K562 (cell line): ENCODE results near the gene OCEL1. TPM values are rescaled to one million over a fixed set of nuclear protein-coding genes. Genes with fewer than 3 reads are reported as not detected.

ENCODE experiments used
- ATF1 ChIP-seq, 2 experiments: fragments of 450-650 bp in 1 of 2; IDR thresholded peaks; 2 replicates each; pipeline ENCODE4 v1.6.1; 2016; ENCODE audit warnings: missing compliant biosample characterization in 1 of 2, missing genetic modification characterization in 1 of 2
- CTCF ChIP-seq, 3 experiments: IDR thresholded peaks in 2 of 3; conservative IDR thresholded peaks in 1 of 3; 2 replicates each; pipeline ENCODE4 v1.5.1; 2011 to 2012; ENCODE audit warnings: low read length in 3 of 3, mild to moderate bottlenecking in 3 of 3, control low read depth in 2 of 3, improper control_type of control experiment in 1 of 3, inconsistent platforms in 1 of 3, low read depth in 1 of 3, mixed read lengths in 1 of 3, moderate library complexity in 1 of 3; ENCODE audit not compliant: insufficient read depth in 2 of 3
- GABPA ChIP-seq: fragments of 200-800 bp; sonication (Bioruptor generic); conservative IDR thresholded peaks from 2 replicates; pipeline ENCODE4 v1.6.1; 2016; ENCODE audit warnings: low read depth, missing genetic modification characterization, missing compliant biosample characterization
- KLF1 ChIP-seq: fragments of 450-650 bp; IDR thresholded peaks from 2 replicates; pipeline ENCODE4 v1.6.1; 2016; ENCODE audit warnings: missing genetic modification characterization, missing compliant biosample characterization
- L3MBTL2 ChIP-seq: fragments of 450-650 bp; IDR thresholded peaks from 2 replicates; pipeline ENCODE4 v1.6.1; 2016; ENCODE audit warnings: mild to moderate bottlenecking, moderate library complexity
- PHF20 ChIP-seq: fragments of 450-650 bp; IDR thresholded peaks from 2 replicates; pipeline ENCODE4 v1.6.1; 2018; ENCODE audit not compliant: partially characterized antibody
- POLR2AphosphoS5 ChIP-seq: IDR thresholded peaks from 2 replicates; pipeline ENCODE4 v1.6.1; 2011; ENCODE audit warnings: mild to moderate bottlenecking, low read depth, low read length, moderate library complexity; ENCODE audit not compliant: control insufficient read depth, insufficient read depth
- TFAM ChIP-seq: fragments of 250-450 bp; sonication (Bioruptor Pico); conservative IDR thresholded peaks from 2 replicates; pipeline ENCODE4 v1.5.0; 2021; ENCODE audit warnings: mild to moderate bottlenecking, moderate library complexity
- ZBTB9 ChIP-seq: fragments of 450-650 bp; formaldehyde crosslinking; IDR thresholded peaks from 2 replicates; pipeline ENCODE4 v1.4.0; 2020; ENCODE audit warnings: mild to moderate bottlenecking, moderate library complexity
- ZNF766 ChIP-seq: fragments of 200-800 bp; sonication (Bioruptor generic); conservative IDR thresholded peaks from 2 replicates; pipeline ENCODE4 v1.6.1; 2016; ENCODE audit warnings: missing genetic modification characterization, missing compliant biosample characterization
- polyA plus RNA-seq, 8 experiments: library from polyadenylated mRNA; depleted of rRNA in 4 of 8; stranded (reverse) in 5 of 8; unstranded in 3 of 8; fragments of >200 nt; fragmentation: Nextera tagmentation in 2 of 8; fragmentation: Illumina TruSeq in 1 of 8; extraction: Ambion mirVana in 2 of 8; extraction: Trizol in 1 of 8; gene quantifications; 2 replicates each; pipeline versions ENCODE4 v1.2.1 to v1.2.3, GENCODE V29; 2011 to 2014; ENCODE audit warnings: inconsistent platforms in 1 of 8, missing spikeins in 1 of 8
- total RNA-seq, 7 experiments: library from RNA; depleted of rRNA in 6 of 7; stranded (reverse); fragments of >200 nt in 6 of 7; fragmentation: Illumina TruSeq in 2 of 7; extraction: Trizol in 2 of 7; gene quantifications; 2 replicates each; pipeline versions ENCODE4 v1.2.1 to v1.2.3, GENCODE V29; 2011 to 2021; ENCODE audit warnings: low replicate concordance in 1 of 7
- TF ChIP-seq, protein P1 (sequence below): sonication (generic); formaldehyde crosslinking; IDR thresholded peaks from 2 replicates; pipeline ENCODE4 v1.8.0; 2022; ENCODE audit warnings: mild to moderate bottlenecking, missing genetic modification reagents
- TF ChIP-seq, protein P2 (sequence below): fragments of 250-450 bp; sonication (Bioruptor Pico); IDR thresholded peaks from 2 replicates; pipeline ENCODE4 v1.4.0; 2020; ENCODE audit warnings: mild to moderate bottlenecking, moderate library complexity

OCEL1 gene
- total and polyA plus RNA-seq, 9 of the 15 experiments (the other 6 are each of a cell fraction or from before 2014, with no cell fraction given) = 8.0 to 38.0 (median 12.4) TPM

DNA sequence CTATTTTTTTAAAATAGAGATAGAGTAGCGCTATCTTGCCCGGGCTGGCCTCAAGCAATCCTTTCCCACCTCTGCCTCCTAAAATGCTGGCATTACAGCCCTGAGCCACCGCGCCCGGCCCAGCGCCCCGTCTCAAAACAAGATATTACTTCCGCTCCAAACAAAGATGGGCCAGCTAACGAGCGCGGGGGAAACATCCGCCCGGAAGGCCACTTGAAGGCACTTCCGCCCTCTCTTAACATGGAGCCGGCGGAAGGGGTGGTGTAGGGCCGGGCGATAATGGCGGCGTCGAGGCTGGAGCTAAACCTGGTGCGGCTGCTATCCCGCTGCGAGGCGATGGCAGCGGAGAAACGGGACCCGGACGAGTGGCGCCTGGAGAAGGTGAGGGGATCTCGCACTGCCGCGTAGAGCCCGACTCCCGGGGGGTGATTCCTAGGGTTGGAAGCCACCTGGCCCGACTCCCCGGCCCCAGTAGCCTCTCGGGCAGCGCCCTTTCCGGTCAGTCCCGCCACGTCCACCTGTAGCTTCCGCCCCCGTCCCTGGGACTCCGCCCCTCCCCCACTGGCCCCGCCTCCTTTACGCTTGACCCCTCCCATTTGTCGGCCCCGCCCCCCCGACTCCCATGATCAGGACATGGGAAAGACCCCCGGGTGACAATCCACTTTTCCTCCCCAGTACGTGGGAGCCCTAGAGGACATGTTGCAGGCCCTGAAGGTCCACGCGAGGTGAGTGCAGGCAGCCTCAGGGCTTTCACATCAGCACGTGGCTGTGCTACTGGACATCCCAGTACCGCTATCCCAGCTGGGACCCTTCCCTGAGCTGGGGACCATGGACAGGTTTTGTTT lies 10.7 kb upstream of the OCEL1 start, which contains the start of gene USE1 (continued):
- TF ChIP-seq, protein P1, sequence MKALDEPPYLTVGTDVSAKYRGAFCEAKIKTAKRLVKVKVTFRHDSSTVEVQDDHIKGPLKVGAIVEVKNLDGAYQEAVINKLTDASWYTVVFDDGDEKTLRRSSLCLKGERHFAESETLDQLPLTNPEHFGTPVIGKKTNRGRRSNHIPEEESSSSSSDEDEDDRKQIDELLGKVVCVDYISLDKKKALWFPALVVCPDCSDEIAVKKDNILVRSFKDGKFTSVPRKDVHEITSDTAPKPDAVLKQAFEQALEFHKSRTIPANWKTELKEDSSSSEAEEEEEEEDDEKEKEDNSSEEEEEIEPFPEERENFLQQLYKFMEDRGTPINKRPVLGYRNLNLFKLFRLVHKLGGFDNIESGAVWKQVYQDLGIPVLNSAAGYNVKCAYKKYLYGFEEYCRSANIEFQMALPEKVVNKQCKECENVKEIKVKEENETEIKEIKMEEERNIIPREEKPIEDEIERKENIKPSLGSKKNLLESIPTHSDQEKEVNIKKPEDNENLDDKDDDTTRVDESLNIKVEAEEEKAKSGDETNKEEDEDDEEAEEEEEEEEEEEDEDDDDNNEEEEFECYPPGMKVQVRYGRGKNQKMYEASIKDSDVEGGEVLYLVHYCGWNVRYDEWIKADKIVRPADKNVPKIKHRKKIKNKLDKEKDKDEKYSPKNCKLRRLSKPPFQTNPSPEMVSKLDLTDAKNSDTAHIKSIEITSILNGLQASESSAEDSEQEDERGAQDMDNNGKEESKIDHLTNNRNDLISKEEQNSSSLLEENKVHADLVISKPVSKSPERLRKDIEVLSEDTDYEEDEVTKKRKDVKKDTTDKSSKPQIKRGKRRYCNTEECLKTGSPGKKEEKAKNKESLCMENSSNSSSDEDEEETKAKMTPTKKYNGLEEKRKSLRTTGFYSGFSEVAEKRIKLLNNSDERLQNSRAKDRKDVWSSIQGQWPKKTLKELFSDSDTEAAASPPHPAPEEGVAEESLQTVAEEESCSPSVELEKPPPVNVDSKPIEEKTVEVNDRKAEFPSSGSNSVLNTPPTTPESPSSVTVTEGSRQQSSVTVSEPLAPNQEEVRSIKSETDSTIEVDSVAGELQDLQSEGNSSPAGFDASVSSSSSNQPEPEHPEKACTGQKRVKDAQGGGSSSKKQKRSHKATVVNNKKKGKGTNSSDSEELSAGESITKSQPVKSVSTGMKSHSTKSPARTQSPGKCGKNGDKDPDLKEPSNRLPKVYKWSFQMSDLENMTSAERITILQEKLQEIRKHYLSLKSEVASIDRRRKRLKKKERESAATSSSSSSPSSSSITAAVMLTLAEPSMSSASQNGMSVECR (CRISPR knock-in tag) = peak; percentile 95
- TF ChIP-seq L3MBTL2 = peak; percentile 78
- TF ChIP-seq POLR2AphosphoS5 = peak; percentile 90
- no peak for TF ChIP-seq TFAM (CRISPR knock-in tag)
- peak; percentile 98 for TF ChIP-seq GABPA
- no peak for TF ChIP-seq CTCF (IDR thresholded peaks at IDR 0.05 in 2 of 3, conservative IDR thresholded peaks at IDR 0.05 in 1 of 3; ENCODE audit: insufficient read depth in 2 of 3, low read depth in 1 of 3, low read length in 3 of 3)
- TF ChIP-seq, protein P2, sequence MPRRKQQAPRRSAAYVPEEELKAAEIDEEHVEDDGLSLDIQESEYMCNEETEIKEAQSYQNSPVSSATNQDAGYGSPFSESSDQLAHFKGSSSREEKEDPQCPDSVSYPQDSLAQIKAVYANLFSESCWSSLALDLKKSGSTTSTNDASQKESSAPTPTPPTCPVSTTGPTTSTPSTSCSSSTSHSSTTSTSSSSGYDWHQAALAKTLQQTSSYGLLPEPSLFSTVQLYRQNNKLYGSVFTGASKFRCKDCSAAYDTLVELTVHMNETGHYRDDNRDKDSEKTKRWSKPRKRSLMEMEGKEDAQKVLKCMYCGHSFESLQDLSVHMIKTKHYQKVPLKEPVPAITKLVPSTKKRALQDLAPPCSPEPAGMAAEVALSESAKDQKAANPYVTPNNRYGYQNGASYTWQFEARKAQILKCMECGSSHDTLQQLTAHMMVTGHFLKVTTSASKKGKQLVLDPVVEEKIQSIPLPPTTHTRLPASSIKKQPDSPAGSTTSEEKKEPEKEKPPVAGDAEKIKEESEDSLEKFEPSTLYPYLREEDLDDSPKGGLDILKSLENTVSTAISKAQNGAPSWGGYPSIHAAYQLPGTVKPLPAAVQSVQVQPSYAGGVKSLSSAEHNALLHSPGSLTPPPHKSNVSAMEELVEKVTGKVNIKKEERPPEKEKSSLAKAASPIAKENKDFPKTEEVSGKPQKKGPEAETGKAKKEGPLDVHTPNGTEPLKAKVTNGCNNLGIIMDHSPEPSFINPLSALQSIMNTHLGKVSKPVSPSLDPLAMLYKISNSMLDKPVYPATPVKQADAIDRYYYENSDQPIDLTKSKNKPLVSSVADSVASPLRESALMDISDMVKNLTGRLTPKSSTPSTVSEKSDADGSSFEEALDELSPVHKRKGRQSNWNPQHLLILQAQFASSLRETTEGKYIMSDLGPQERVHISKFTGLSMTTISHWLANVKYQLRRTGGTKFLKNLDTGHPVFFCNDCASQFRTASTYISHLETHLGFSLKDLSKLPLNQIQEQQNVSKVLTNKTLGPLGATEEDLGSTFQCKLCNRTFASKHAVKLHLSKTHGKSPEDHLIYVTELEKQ (CRISPR knock-in tag) = no peak
- peak; percentile 95 for TF ChIP-seq PHF20
- peak; percentile 88 for TF ChIP-seq KLF1 (tag)
- TF ChIP-seq ZNF766 (CRISPR knock-in tag) = peak; percentile 88
- peak; percentile 26; the same call in 1 of the 2 replicates for TF ChIP-seq ZBTB9 (CRISPR knock-in tag)
- TF ChIP-seq ATF1 (CRISPR knock-in tag; IDR thresholded peaks at IDR 0.05) = no peak
- peak; percentile 84 for TF ChIP-seq ATF1 (tag; IDR thresholded peaks at IDR 0.05)
